Skeletal muscle satellite cell (primary cell): ENCODE data around the gene ITGA11.

Experiments used
- H3K27me3 ChIP-seq: 2 replicates; pipeline ENCODE4 v1.7.0; 2013; ENCODE audit warnings: low read length; ENCODE audit not compliant: control insufficient read depth, insufficient read depth
- H3K36me3 ChIP-seq: 2 replicates; pipeline ENCODE4 v1.7.0; 2013; ENCODE audit warnings: mild to moderate bottlenecking, control low read depth, low read length; ENCODE audit not compliant: insufficient read depth
- H3K4me1 ChIP-seq: 2 replicates; pipeline ENCODE4 v1.7.0; 2013; ENCODE audit warnings: low read length; ENCODE audit not compliant: control insufficient read depth, insufficient read depth
- H3K4me2 ChIP-seq: 2 replicates; pipeline ENCODE4 v1.7.0; 2013; ENCODE audit warnings: mild to moderate bottlenecking, low read length
- H3K4me3 ChIP-seq: 2 replicates; pipeline ENCODE4 v1.7.0; 2013; ENCODE audit warnings: low read length
- H3K9ac ChIP-seq: 2 replicates; pipeline ENCODE4 v1.7.0; 2013; ENCODE audit warnings: mild to moderate bottlenecking, low read depth, low read length, moderate library complexity
- H3K9me3 ChIP-seq: replicated peaks from 2 replicates; pipeline ENCODE4 v1.7.0; 2013; ENCODE audit warnings: mild to moderate bottlenecking, control low read depth, low read length

Gene ITGA11

DNA sequence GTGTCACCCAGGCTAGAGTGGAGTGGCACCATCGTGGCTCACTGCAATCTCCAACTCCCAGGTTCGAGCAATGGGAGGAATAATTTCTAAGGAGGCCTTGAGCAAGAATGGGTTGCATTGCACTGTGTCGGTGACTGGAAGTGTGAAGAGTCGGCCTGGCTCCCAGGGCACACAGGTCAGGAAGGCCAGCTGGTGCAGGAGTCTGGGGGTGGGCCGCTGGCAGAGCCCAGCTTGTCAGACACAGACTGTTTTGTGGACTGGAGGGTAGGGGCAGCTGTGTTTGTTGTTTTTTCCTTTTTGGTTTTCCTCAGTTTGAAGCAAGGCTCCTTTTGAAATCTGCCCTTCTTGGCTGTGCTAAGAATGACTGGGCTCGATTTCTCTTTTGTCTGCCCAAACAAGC lies 66.2 kb downstream of the ITGA11 start:
- H3K27me3 ChIP-seq: no peaks in the 10 kb centered on the region
- peak overlapping the region; percentile 3 for H3K9ac ChIP-seq
- H3K9me3 ChIP-seq: no peaks in the 10 kb centered on the region
- peaks cover 45% of the 10 kb centered on the region for H3K4me1 ChIP-seq
- no peak overlapping the region for H3K4me3 ChIP-seq
- H3K36me3 ChIP-seq: no peaks in the 10 kb centered on the region
- no peak overlapping the region for H3K4me2 ChIP-seq

DNA sequence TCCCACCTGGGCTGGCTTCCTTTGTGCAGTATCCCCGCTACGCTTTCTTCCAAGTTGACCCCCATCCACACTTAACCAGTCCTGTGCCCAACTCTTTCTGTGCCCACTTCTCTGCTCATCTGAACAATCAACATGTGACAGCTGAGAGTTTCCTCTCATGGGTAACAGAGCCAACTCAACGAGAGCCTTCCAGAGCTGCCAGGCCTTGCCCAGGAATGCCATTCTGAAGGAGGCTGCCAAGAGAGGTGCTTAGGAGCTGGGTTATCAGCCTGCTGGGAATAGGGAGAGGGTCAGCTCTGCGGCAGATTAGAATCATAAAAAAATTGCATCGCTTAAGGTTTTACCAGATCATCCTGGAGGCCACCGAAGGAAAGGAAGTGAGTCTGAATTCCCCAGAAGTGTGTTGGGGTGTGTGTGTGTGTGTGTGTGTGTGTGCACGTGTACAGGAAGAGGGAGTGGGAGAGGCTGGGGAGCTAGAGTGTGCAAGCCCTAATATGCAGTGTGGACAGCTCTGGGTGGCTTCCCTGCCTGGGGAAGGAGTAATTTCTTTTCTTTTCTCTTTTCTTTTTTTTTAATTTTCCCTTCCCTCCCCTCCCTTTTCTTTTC lies 66.7 kb downstream of the ITGA11 start:
- H3K27me3 ChIP-seq: no peaks in the 10 kb centered on the region
- peak overlapping the region; percentile 3 for H3K9ac ChIP-seq
- H3K36me3 ChIP-seq: no peaks in the 10 kb centered on the region
- H3K4me2 ChIP-seq: no peak overlapping the region
- no peak overlapping the region for H3K4me3 ChIP-seq
- peaks cover 50% of the 10 kb centered on the region for H3K4me1 ChIP-seq
- no peaks in the 10 kb centered on the region for H3K9me3 ChIP-seq

DNA sequence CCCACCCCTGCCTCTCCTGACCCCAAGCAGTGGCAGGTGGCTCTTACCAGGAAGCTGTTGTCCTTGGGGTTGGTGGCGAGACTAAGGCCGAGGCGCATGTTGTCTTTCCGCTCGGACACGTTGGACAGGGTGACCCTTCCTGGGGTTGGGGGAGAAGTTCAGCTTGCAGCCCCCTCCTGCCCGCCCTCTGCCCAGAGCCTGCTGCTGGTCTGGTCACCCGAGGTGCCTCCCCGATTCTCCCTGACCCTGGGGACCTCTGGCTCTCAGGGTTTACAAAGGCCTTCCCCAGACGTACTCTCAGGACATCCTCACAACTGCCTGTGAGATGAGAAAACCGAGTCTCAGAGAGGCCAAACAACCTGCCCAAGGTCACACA lies 67.3 kb downstream of the ITGA11 start:
- Histone ChIP-seq H3K9me3 (no peaks in the 10 kb centered on the region), H3K4me1 (peaks cover 50% of the 10 kb centered on the region), H3K36me3 (no peaks in the 10 kb centered on the region), H3K4me2 (no peak overlapping the region), H3K4me3 (no peak overlapping the region), H3K27me3 (no peaks in the 10 kb centered on the region), H3K9ac (no peak overlapping the region)

DNA sequence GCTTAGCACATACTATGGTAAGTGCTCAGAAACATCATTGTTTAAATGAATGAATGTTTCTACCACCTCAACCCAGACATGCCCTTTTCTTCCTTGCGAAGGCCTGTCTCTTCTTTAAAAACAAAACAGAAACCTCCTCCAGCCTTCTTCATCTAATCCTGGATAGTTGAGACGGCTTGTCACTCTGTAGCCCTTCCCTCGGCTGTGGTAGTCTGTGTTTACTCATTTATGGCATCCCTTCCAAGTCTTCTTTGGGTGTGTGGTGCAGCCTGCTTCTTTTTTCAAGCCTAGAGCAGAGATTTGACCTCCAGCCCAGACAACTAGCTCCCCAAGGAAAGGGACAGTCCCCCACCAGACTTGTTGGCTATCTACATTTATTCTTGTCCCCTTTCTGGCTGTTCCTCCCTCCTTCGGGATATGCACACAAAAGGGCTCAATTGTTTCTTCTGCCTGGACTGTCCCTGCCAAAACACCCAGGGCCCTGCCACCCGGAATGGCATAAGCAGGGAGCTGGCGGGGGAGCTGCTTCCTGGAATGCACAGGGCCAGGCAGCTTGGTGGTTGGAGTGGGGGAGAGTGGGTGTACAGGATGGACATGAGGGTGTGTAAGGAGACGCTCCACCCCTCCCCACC lies 67.8 kb downstream of the ITGA11 start:
- Histone ChIP-seq H3K4me1 (peaks cover 50% of the 10 kb centered on the region), H3K36me3 (no peaks in the 10 kb centered on the region), H3K9me3 (no peaks in the 10 kb centered on the region), H3K4me2 (no peak overlapping the region), H3K27me3 (no peaks in the 10 kb centered on the region), H3K9ac (no peak overlapping the region), H3K4me3 (no peak overlapping the region)

DNA sequence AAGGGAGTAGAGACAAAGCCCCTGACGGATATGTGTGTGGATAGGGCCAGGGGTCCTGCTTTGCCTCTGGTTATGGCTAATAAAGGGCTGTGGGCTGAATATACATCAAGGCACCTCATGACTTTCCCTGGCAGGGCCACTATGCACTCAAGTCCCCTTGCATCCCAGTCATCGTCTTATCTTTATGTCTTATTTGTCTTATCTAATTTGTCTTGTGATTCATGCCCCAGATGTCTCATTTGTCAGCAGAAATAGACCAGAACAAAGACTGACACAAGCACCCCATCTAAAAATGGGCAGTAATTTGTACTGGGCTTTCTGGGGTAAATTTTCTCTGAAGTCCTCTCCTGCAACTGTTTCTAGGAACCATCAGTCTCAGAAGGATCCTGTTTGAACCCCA lies 68.6 kb downstream of the ITGA11 start:
- Histone ChIP-seq H3K9ac (no peak overlapping the region), H3K4me2 (no peak overlapping the region), H3K4me1 (peaks cover 42% of the 10 kb centered on the region), H3K27me3 (no peaks in the 10 kb centered on the region), H3K4me3 (no peak overlapping the region), H3K9me3 (no peaks in the 10 kb centered on the region), H3K36me3 (no peaks in the 10 kb centered on the region)

DNA sequence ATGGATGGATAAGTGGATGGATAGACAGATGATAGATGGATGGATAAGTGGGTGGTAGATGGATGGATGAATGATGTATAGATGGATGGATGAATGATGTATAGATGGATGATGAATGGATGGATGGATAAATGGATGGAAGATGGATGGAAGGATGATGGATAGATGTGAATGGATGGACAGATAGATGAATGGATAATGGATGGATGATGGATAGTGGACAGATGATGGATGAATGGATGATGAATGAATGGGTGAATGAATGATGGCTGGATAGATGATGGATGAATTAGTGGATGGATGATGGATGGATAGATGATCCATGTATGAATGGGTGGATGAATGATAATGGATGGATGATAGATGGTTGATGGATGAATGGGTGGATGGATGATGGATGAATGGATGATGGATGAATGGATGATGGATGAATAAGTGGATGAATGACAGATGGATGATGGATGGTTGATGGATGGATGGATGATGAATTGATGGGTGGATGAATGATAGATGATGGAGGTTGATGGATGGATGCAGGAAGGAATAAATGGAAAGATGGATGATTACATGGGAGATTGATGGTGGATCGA lies 69.3 kb downstream of the ITGA11 start:
- Histone ChIP-seq H3K36me3 (no peaks in the 10 kb centered on the region), H3K4me2 (no peak overlapping the region), H3K9me3 (no peaks in the 10 kb centered on the region), H3K4me3 (no peak overlapping the region), H3K9ac (no peak overlapping the region), H3K27me3 (peaks cover 3% of the 10 kb centered on the region), H3K4me1 (peaks cover 42% of the 10 kb centered on the region)

DNA sequence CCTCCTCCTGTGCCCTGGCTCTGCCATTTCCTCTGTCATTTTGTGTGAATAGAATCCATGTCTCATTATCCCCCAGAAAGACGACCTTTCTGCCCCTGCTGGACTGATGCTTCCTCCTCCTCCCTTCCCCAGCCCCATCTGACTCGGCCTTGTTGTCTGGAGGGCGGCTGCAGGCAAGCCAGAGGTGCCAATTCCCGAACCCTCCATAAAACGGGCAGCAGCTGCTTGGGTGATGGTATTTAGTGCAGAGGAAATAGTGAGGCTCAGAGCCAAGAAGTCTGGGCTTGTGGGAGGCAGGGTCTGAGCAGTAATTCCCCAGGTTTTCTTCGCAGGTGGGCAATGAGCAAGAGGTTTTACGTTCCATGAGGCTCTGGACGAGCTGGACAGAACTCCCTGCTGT lies 71.2 kb downstream of the ITGA11 start:
- H3K9me3 ChIP-seq: peaks cover 6% of the 10 kb centered on the region
- no peaks in the 10 kb centered on the region for H3K36me3 ChIP-seq
- H3K4me1 ChIP-seq: peaks cover 38% of the 10 kb centered on the region
- no peak overlapping the region for H3K9ac ChIP-seq
- peaks cover 3% of the 10 kb centered on the region for H3K27me3 ChIP-seq
- no peak overlapping the region for H3K4me3 ChIP-seq
- H3K4me2 ChIP-seq: no peak overlapping the region

DNA sequence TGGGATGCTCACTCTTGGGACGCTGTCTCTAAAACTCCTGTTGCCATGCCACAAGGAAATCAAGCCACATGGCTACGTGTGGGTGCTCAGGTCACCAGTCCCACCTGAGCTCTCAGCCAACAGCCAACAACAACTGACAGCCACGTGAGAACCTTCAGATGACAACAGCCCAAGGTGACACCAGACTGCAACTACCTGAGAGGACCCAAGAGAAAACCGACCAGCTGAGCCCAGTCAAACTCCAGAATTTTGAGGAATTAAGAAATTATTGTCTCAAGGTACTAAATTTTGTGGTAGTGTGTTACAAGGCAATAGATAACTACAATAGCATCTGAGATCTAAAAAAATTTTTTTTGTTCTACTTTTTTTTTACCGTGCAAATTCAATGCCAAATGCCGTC lies 75.2 kb downstream of the ITGA11 start:
- peaks cover 3% of the 10 kb centered on the region for H3K27me3 ChIP-seq
- H3K4me3 ChIP-seq: no peak overlapping the region
- H3K4me2 ChIP-seq: no peak overlapping the region
- H3K4me1 ChIP-seq: peaks cover 47% of the 10 kb centered on the region
- no peaks in the 10 kb centered on the region for H3K36me3 ChIP-seq
- H3K9ac ChIP-seq: no peak overlapping the region
- peaks cover 6% of the 10 kb centered on the region for H3K9me3 ChIP-seq

DNA sequence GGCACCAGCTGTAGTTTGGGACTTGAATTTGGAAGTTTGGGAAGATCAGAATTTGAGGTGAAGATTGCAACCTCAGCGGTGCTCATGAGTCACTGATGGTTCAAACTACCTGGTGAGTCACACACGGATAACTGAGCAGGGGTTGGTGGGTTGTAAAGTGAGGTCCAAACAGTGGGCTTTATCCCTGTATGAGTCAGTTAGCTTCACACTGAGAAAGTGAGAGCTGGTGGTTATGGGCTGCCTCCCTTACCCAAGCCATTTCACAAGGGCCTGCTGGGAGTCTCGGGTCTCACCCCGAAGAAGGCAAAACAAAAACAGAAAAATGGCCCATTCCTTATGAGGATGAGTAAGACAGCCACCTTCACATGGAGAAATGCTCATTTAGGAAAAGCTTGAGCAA lies 77.0 kb downstream of the ITGA11 start:
- Histone ChIP-seq H3K4me2 (peak overlapping the region; percentile 2), H3K9ac (peak overlapping the region; percentile 75), H3K4me1 (peaks cover 33% of the 10 kb centered on the region)

DNA sequence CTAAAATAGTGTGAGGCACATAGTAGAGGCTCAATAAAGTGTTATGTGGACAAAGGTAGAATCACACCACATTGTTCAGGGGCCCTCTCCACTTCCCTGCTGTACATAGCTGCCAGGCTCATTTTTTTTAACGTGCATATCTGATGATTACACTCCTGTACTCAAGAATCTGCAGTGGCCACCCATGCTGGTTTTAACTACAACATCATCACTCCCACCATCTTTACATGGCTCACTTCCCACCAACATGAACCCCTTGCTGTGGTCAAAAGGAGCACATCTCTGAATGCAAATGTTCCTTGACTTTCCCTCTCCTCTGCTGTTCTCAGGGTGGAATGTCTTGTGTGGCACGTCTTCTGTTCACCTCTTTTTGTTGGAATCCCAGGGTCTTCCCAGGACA lies 77.7 kb downstream of the ITGA11 start:
- Histone ChIP-seq H3K9me3 (peaks cover 6% of the 10 kb centered on the region), H3K9ac (peak overlapping the region; percentile 75), H3K4me1 (peaks cover 33% of the 10 kb centered on the region), H3K4me3 (no peak overlapping the region), H3K4me2 (no peak overlapping the region), H3K27me3 (peaks cover 3% of the 10 kb centered on the region), H3K36me3 (no peaks in the 10 kb centered on the region)

More for the DNA sequence above, 77.0 kb downstream of the ITGA11 start:
- Histone ChIP-seq H3K36me3 (no peaks in the 10 kb centered on the region), H3K27me3 (peaks cover 3% of the 10 kb centered on the region), H3K9me3 (peaks cover 6% of the 10 kb centered on the region), H3K4me3 (no peak overlapping the region)

DNA sequence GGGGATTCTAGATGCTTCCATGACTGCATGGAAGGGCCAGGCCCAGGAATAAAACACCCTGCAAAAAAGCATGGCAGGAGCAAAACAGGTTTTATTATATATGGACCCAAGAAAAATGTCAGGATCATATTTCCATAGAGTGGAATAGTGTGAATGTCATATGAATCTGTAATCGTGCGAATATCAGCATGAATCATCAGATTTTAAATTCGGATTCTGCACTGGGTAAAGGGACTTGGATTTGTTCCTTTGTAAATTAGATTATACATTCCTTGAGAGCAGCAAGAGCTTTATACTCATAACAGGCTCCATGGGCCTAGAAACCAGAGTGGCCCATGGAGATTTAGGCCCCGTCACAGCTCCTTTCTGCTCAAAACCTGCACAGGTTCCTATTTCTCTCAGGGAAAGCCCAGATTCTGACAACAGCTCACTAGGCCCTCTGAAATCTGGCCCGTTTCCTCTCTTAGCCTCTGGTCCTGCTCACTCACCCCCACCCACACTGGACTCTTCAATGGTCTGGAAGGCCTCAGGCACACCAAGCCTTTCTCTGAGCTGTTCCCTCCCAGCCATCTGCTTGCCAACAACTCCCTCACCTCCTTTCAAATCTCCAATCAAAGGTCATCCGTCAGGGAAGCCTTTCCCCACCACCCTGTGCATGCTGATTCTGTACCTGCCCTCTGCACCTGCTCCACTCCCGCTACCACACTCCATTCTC lies 78.4 kb downstream of the ITGA11 start:
- H3K36me3 ChIP-seq: no peaks in the 10 kb centered on the region
- H3K4me2 ChIP-seq: peak overlapping the region; percentile 11
- peaks cover 6% of the 10 kb centered on the region for H3K9me3 ChIP-seq
- H3K9ac ChIP-seq: peak overlapping the region; percentile 75
- no peak overlapping the region for H3K4me3 ChIP-seq
- H3K27me3 ChIP-seq: peaks cover 3% of the 10 kb centered on the region
- H3K4me1 ChIP-seq: peaks cover 37% of the 10 kb centered on the region
